HEK293 (cell line): ENCODE results near the gene RETREG3.
"Not testable (repeated sequence)": the region's sequence is repeated elsewhere in the genome, so short reads cannot be mapped to it uniquely, and the experiment has no call there.

ENCODE experiments used
- CTCF ChIA-PET: fragments of 350-600 bp; formaldehyde crosslinking; extraction: SDS; loops from one replicate; lab custom pipeline; 2021; ENCODE audit warnings: antibody characterized with exemption; lab: Yijun Ruan, JAX
- POLR2A ChIA-PET: fragments of 300-600 bp; formaldehyde crosslinking; extraction: SDS; loops from one replicate; lab custom pipeline; 2020; ENCODE audit warnings: antibody characterized with exemption, inconsistent platforms; lab: Yijun Ruan, JAX
- H3K27ac ChIP-seq: fragments of 200-500 bp; sonication (Bioruptor generic); 2 replicates; pipeline ENCODE4 v1.5.1; 2014; ENCODE audit warnings: low read depth, low read length, control low read depth, inconsistent platforms; ENCODE audit errors: extremely low read depth
- H3K36me3 ChIP-seq, 2 experiments: fragments of 200-500 bp in 1 of 2; sonication (Bioruptor generic) in 1 of 2; 1 replicate in 1 of 2; 2 replicates in 1 of 2; pipeline ENCODE4 v1.5.1; 2014 to 2017; ENCODE audit warnings: inconsistent platforms in 2 of 2, low read length in 2 of 2; ENCODE audit not compliant: control insufficient read depth in 2 of 2, insufficient read depth in 1 of 2
- H3K4me1 ChIP-seq: fragments of 200-500 bp; sonication (Bioruptor generic); 2 replicates; pipeline ENCODE4 v1.5.1; 2014; ENCODE audit warnings: mild to moderate bottlenecking, low read length, inconsistent platforms; ENCODE audit not compliant: control insufficient read depth, insufficient read depth
- H3K4me3 ChIP-seq: 2 replicates; pipeline ENCODE4 v1.5.1; 2011; ENCODE audit warnings: low read depth, mild to moderate bottlenecking, control low read depth, low read length, moderate library complexity
- H3K9me3 ChIP-seq: fragments of 200-500 bp; sonication (Bioruptor generic); 2 replicates; pipeline ENCODE4 v1.5.1; 2014; ENCODE audit warnings: low read depth, low read length, inconsistent platforms; ENCODE audit not compliant: control insufficient read depth, insufficient read depth
- OVOL3 ChIP-seq: fragments of 450-650 bp; formaldehyde crosslinking; IDR thresholded peaks from 2 replicates; pipeline ENCODE4 v1.5.1; 2016; ENCODE audit warnings: missing biosample characterization, missing genetic modification characterization
- PRDM1 ChIP-seq: fragments of 450-650 bp; formaldehyde crosslinking; IDR thresholded peaks from 2 replicates; pipeline ENCODE4; 2016; ENCODE audit warnings: missing biosample characterization, missing genetic modification characterization
- TCF7L2 ChIP-seq: IDR thresholded peaks from 2 replicates; pipeline ENCODE4 v1.6.1; 2011; ENCODE audit warnings: low read depth, mild to moderate bottlenecking, inconsistent platforms, low read length, moderate library complexity, borderline replicate concordance
- ZBTB6 ChIP-seq: fragments of 450-650 bp; formaldehyde crosslinking; IDR thresholded peaks from 2 replicates; pipeline ENCODE4 v1.5.1; 2017; ENCODE audit warnings: missing biosample characterization, missing genetic modification characterization
- ZBTB7A ChIP-seq: fragments of 450-650 bp; formaldehyde crosslinking; IDR thresholded peaks from 2 replicates; pipeline ENCODE4 v1.5.1; 2016; ENCODE audit warnings: low read depth, missing biosample characterization, missing genetic modification characterization
- ZFHX2 ChIP-seq: fragments of 450-650 bp; formaldehyde crosslinking; conservative IDR thresholded peaks from 2 replicates; pipeline ENCODE4 v1.5.1; 2016; ENCODE audit warnings: missing biosample characterization, missing genetic modification characterization
- ZNF518A ChIP-seq: fragments of 450-650 bp; formaldehyde crosslinking; conservative IDR thresholded peaks from 2 replicates; pipeline ENCODE4 v1.5.1; 2016; ENCODE audit warnings: low read depth, missing biosample characterization, missing genetic modification characterization
- ZNF639 ChIP-seq: fragments of 450-650 bp; formaldehyde crosslinking; IDR thresholded peaks from 2 replicates; pipeline ENCODE4 v1.5.1; 2016; ENCODE audit warnings: missing biosample characterization, missing genetic modification characterization
- ZNF785 ChIP-seq: fragments of 450-650 bp; formaldehyde crosslinking; IDR thresholded peaks from 2 replicates; pipeline ENCODE4 v1.5.1; 2016; ENCODE audit warnings: missing biosample characterization, missing genetic modification characterization
- ZSCAN16 ChIP-seq: fragments of 450-650 bp; formaldehyde crosslinking; IDR thresholded peaks from 2 replicates; pipeline ENCODE4 v1.5.1; 2016; ENCODE audit warnings: missing biosample characterization, missing genetic modification characterization

RETREG3 gene

GRCh38 chr17:42552736-42553135 is 56.4 kb downstream of the RETREG3 start, which contains the start of gene HSD17B1:
TSS of gene HSD17B1 (plus strand) at chr17:42552923. CDS start at chr17:42552934, 11 bp downstream.
- Histone ChIP-seq H3K27ac (peak within 1 kb of the TSS; percentile 95; the same call in 1 of the 2 replicates), H3K4me3 (peak within 1 kb of the TSS; percentile 68; the same call in 1 of the 2 replicates)
- CTCF ChIA-PET: interaction anchor here (1.1 kb wide), 1 partner anchor 434 kb away, joined by 3 read pairs; no protein-coding TSS in a partner anchor
- H3K9me3 ChIP-seq, H3K4me1 ChIP-seq, POLR2A ChIA-PET, H3K36me3 ChIP-seq: not testable (repeated sequence)
- 0 out of 2 replicates have a peak, but pooled peaks have one; percentile 12 for TF ChIP-seq ZFHX2 (tag by site-specific recombination)

GRCh38 chr17:42548993-42549755 is 60.0 kb downstream of the RETREG3 start:
- POLR2A ChIA-PET: interaction anchor here (0.6 to 1.8 kb wide), 7 partner anchors 18 to 214 kb away, joined by 3 to 8 read pairs (median 4); partner anchors contain the start of genes CAVIN1, MLX, RETREG3 and TUBG1
- H3K4me1 ChIP-seq: peaks cover 4% of the 10 kb centered on the region; the same call in 1 of the 2 replicates
- TF ChIP-seq ZBTB6 (tag by site-specific recombination) (peak; percentile 71; the same call in 1 of the 2 replicates), PRDM1 (peak; percentile 97), OVOL3 (no peak)
- TF ChIP-seq, all 188 proteins: peak for 2
- peaks cover 4 to 8% of the 10 kb centered on the region in 2 experiments; a peak in 2 of 3 replicates for H3K36me3 ChIP-seq
- H3K27ac ChIP-seq: peak overlapping the region; percentile 37
- CTCF ChIA-PET: interaction anchor here (0.6 to 4.3 kb wide), 12 partner anchors 10 to 227 kb away, joined by 3 to 19 read pairs (median 4); partner anchors contain the start of genes COASY and NAGLU
- no peak overlapping the region for H3K4me3 ChIP-seq
- no peaks in the 10 kb centered on the region for H3K9me3 ChIP-seq

- H3K9me3 ChIP-seq: no peaks in the 10 kb centered on the region
- POLR2A ChIA-PET: interaction anchor here (0.6 to 2.0 kb wide), 9 partner anchors 12 to 744 kb away, joined by 3 to 20 read pairs (median 4); partner anchors contain the start of genes CAVIN1, MLX, NAGLU and PSMC3IP
- H3K4me3 ChIP-seq: peak overlapping the region; percentile 38
- H3K36me3 ChIP-seq: peaks cover 4 to 17% of the 10 kb centered on the region in 2 experiments; a peak in 2 of 3 replicates
- CTCF ChIA-PET: interaction anchor here (0.6 to 4.3 kb wide), 16 partner anchors 11 to 226 kb away, joined by 3 to 19 read pairs (median 4); partner anchors contain the start of genes COASY and NAGLU
- peak overlapping the region; percentile 37; the same call in 1 of the 2 replicates for H3K27ac ChIP-seq
- TF ChIP-seq ZSCAN16 (tag by site-specific recombination) (no peak), ZNF639 (tag by site-specific recombination) (no peak), TCF7L2 (no peak), ZBTB7A (tag by site-specific recombination) (no peak), ZNF518A (no peak), ZNF785 (no peak)
- TF ChIP-seq, all 188 proteins: peak for 0
- H3K4me1 ChIP-seq: peaks cover 4% of the 10 kb centered on the region; the same call in 1 of the 2 replicates
These were observed 60.9 kb downstream of the RETREG3 start for GRCh38 chr17:42548070-42548837.
